Measurements from ENCODE around the gene TFEC. TPM values are rescaled to one million over a fixed set of nuclear protein-coding genes. Genes with fewer than 3 reads are reported as not detected.

TFEC gene
- total RNA-seq, 4 donors from 2014 or later = 1.4 to 5.0 (median 2.5) TPM

- DNase-seq = no peak
- Histone ChIP-seq H3K4me1 (no peaks in the 10 kb centered on the region), H3K4me3 (replicated peaks in 1 of 3) (no peak overlapping the region), H3K27ac (no peak overlapping the region), H3K27me3 (no peaks in the 10 kb centered on the region), H3K36me3 (no peaks in the 10 kb centered on the region), H3K9me3 (no peaks in the 10 kb centered on the region)
- TF ChIP-seq, protein P1, sequence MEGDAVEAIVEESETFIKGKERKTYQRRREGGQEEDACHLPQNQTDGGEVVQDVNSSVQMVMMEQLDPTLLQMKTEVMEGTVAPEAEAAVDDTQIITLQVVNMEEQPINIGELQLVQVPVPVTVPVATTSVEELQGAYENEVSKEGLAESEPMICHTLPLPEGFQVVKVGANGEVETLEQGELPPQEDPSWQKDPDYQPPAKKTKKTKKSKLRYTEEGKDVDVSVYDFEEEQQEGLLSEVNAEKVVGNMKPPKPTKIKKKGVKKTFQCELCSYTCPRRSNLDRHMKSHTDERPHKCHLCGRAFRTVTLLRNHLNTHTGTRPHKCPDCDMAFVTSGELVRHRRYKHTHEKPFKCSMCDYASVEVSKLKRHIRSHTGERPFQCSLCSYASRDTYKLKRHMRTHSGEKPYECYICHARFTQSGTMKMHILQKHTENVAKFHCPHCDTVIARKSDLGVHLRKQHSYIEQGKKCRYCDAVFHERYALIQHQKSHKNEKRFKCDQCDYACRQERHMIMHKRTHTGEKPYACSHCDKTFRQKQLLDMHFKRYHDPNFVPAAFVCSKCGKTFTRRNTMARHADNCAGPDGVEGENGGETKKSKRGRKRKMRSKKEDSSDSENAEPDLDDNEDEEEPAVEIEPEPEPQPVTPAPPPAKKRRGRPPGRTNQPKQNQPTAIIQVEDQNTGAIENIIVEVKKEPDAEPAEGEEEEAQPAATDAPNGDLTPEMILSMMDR (IDR thresholded peaks at IDR 0.05) = no peak
- no peak for TF ChIP-seq POLR2A (IDR thresholded peaks at IDR 0.05)
- intact Hi-C loops (cut with DNase I) = no loop called here
- WGBS, 2 donors = 70 to 76% methylated on average over 1 of the region's 1 CpG
Measured at GRCh38 chr7:115968171-115968570, 62.4 kb downstream of the TFEC start.

GRCh38 chr7:115965796-115966475 is 64.6 kb downstream of the TFEC start:
- H3K27ac ChIP-seq = no peak overlapping the region
- intact Hi-C loops (cut with DNase I) = no loop called here
- DNase-seq = no peak
- H3K27me3 ChIP-seq = no peaks in the 10 kb centered on the region
- peaks cover 0 to 5% of the 10 kb centered on the region in 2 donors for H3K4me1 ChIP-seq
- no peaks in the 10 kb centered on the region for H3K36me3 ChIP-seq
- no peak overlapping the region for H3K4me3 ChIP-seq (replicated peaks in 1 of 3)
- TF ChIP-seq, protein P1 (IDR thresholded peaks at IDR 0.05) = no peak
- TF ChIP-seq POLR2A (IDR thresholded peaks at IDR 0.05) = no peak
- 88% methylated on average over 5 of the region's 5 CpGs for WGBS, 2 donors
- H3K9me3 ChIP-seq = no peaks in the 10 kb centered on the region

DNA sequence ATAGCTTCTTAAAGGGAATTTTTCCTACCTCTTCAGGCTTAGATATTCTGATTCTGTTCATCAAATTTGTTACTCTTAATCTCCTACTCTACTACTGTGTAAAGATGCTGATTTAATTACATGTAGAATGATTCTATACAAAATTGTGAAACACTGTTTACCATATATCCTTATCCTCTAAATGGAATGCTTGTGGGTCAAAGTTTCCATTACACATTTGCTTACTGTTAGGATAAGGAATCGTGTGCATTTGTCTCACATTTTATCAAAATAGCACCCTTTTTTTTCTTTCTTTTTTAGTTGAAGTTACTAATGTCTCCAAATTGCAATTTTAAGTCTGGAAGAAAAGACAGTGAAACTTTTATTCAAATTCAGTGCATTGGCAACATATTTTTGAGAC is 65.3 kb downstream of the TFEC start:
- 73 to 78% methylated on average over 1 of the region's 1 CpG for WGBS, 2 donors
- Histone ChIP-seq H3K4me1 (peaks cover 0 to 5% of the 10 kb centered on the region in 2 donors), H3K27me3 (no peaks in the 10 kb centered on the region), H3K9me3 (no peaks in the 10 kb centered on the region), H3K27ac (no peak overlapping the region), H3K36me3 (no peaks in the 10 kb centered on the region), H3K4me3 (replicated peaks in 1 of 3) (no peak overlapping the region)
- TF ChIP-seq, protein P1 (IDR thresholded peaks at IDR 0.05) = no peak
- TF ChIP-seq POLR2A (IDR thresholded peaks at IDR 0.05) = no peak
- intact Hi-C loops (cut with DNase I) = no loop called here
- no peak for DNase-seq

DNA sequence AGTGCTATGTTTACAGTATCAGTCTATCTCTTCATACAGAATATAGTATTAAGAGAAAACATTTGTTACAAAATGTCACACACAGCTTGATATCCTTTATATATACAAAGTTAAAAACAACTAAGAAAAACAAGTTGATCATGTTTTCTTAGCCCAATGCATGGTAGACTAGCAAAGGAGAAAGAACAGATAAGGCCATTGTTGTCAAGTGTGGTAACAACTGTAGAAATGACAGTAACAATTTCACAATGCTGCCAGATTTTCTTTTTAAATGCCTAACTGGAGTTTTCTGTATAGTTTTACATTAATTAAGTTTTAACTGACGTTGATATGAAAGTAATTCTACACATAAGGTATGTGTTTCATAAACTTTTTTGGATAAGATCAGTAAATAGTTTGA is 65.8 kb downstream of the TFEC start:
- 77 to 78% methylated on average over 1 of the region's 1 CpG for WGBS, 2 donors
- Histone ChIP-seq H3K4me1 (peaks cover 0 to 5% of the 10 kb centered on the region in 2 donors), H3K9me3 (no peaks in the 10 kb centered on the region), H3K4me3 (replicated peaks in 1 of 3) (no peak overlapping the region), H3K36me3 (no peaks in the 10 kb centered on the region), H3K27ac (no peak overlapping the region), H3K27me3 (no peaks in the 10 kb centered on the region)
- no peak for DNase-seq
- TF ChIP-seq POLR2A (IDR thresholded peaks at IDR 0.05) = no peak
- TF ChIP-seq, protein P1 (IDR thresholded peaks at IDR 0.05) = no peak
- intact Hi-C loops (cut with DNase I) = no loop called here

DNA sequence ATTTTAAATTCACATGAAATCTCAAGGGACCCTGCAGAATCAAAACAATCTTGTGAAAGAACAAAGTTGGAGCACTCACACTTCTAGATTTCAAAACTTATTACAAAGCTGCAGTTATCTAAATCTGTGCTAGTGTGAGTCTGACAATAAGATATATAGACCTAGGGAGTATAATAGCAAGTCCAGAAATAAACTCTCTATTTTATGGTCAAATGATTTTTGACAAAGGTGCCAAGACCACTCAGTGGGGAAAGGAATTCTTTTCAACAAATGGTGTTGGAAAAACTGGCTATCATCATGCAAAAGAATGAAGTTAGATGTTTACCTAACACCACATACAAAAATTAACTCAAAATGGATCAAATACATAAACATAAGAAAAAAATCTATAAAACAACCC is 68.2 kb downstream of the TFEC start:
- no peaks in the 10 kb centered on the region for H3K9me3 ChIP-seq
- intact Hi-C loops (cut with DNase I) = no loop called here
- H3K27me3 ChIP-seq = no peaks in the 10 kb centered on the region
- TF ChIP-seq POLR2A (IDR thresholded peaks at IDR 0.05) = no peak
- TF ChIP-seq, protein P1 (IDR thresholded peaks at IDR 0.05) = no peak
- no peak for DNase-seq
- no peak overlapping the region for H3K4me3 ChIP-seq (replicated peaks in 1 of 3)
- H3K4me1 ChIP-seq = peaks cover 0 to 5% of the 10 kb centered on the region in 2 donors
- H3K36me3 ChIP-seq = no peaks in the 10 kb centered on the region
- no peak overlapping the region for H3K27ac ChIP-seq
